NCI-H2081 (cell line): ENCODE results near the gene LARP1.
A peak's percentile ranks its signal among the peaks of the same experiment; 100 is the strongest.
"Not testable (repeated sequence)": the region's sequence is repeated elsewhere in the genome, so short reads cannot be mapped to it uniquely, and the experiment has no call there.

Experiments
- DNase-seq, 2 experiments: peaks; one replicate each; lab custom pipeline; 2025; lab: John Stamatoyannopoulos, UW

The LARP1 gene

GRCh38 chr5:154793599-154794524, 38.7 kb downstream of the LARP1 start:
- DNase-seq: no peak

- DNase-seq: no peak
Measured at GRCh38 chr5:154794525-154795234, 39.5 kb downstream of the LARP1 start.

- no peak for DNase-seq
Measured at GRCh38 chr5:154795235-154795596, 40.0 kb downstream of the LARP1 start.

- DNase-seq: no peak
Measured at GRCh38 chr5:154797762-154798161, 42.6 kb downstream of the LARP1 start.

GRCh38 chr5:154800582-154800981, 45.4 kb downstream of the LARP1 start:
- no peak for DNase-seq

GRCh38 chr5:154801083-154801482, 45.9 kb downstream of the LARP1 start:
- no peak for DNase-seq

- DNase-seq: no peak
Measured at GRCh38 chr5:154802050-154802449, 46.9 kb downstream of the LARP1 start.

- DNase-seq: no peak
Measured at GRCh38 chr5:154806176-154806575, 51.0 kb downstream of the LARP1 start.

GRCh38 chr5:154811239-154811638, 56.1 kb downstream of the LARP1 start:
- no peak for DNase-seq

GRCh38 chr5:154811653-154812465, 56.7 kb downstream of the LARP1 start:
- DNase-seq: peak; percentile 48 to 51

GRCh38 chr5:154813158-154813557, 58.0 kb downstream of the LARP1 start:
- DNase-seq: no peak

- no peak for DNase-seq
Measured at GRCh38 chr5:154813736-154814135, 58.6 kb downstream of the LARP1 start.

- no peak for DNase-seq
Measured at GRCh38 chr5:154815025-154815424, 59.8 kb downstream of the LARP1 start.

- DNase-seq: no peak
Measured at GRCh38 chr5:154815684-154816247, 60.6 kb downstream of the LARP1 start.

GRCh38 chr5:154816891-154817492, 61.8 kb downstream of the LARP1 start:
- no peak for DNase-seq

GRCh38 chr5:154817815-154818214, 62.6 kb downstream of the LARP1 start:
- no peak for DNase-seq

- DNase-seq: no peak
Measured at GRCh38 chr5:154818471-154819116, 63.4 kb downstream of the LARP1 start.

GRCh38 chr5:154819546-154819945, 64.4 kb downstream of the LARP1 start:
- no peak for DNase-seq

GRCh38 chr5:154820383-154820782, 65.2 kb downstream of the LARP1 start:
- DNase-seq: no peak

- not testable (repeated sequence) for DNase-seq
Measured at GRCh38 chr5:154822896-154823295, 67.7 kb downstream of the LARP1 start.

GRCh38 chr5:154823605-154824004, 68.4 kb downstream of the LARP1 start:
- no peak for DNase-seq
